DOHH2 (cell line): ENCODE results near the gene CCNB1.
"Not testable (repeated sequence)": the region's sequence is repeated elsewhere in the genome, so short reads cannot be mapped to it uniquely, and the experiment has no call there.

Source experiments
- H3F3A ChIP-seq: fragments of 200-600 bp; sonication (generic), shearing (Covaris generic); 2 replicates; pipeline ENCODE4 v1.6.0; 2016; ENCODE audit warnings: antibody characterized with exemption, mild to moderate bottlenecking; ENCODE audit not compliant: control insufficient read depth, insufficient read depth
- H3K27ac ChIP-seq: fragments of 200-600 bp; sonication (generic); 2 replicates; pipeline ENCODE4 v1.5.1; 2014; ENCODE audit warnings: low read depth, mild to moderate bottlenecking, low read length, moderate library complexity
- H3K27me3 ChIP-seq: fragments of 200-600 bp; sonication (generic); 2 replicates; pipeline ENCODE4 v1.6.1; 2014; ENCODE audit warnings: mild to moderate bottlenecking, low read length, mixed read lengths; ENCODE audit not compliant: control insufficient read depth
- H3K36me3 ChIP-seq: fragments of 200-600 bp; sonication (generic); 2 replicates; pipeline ENCODE4 v1.6.1; 2014; ENCODE audit warnings: mild to moderate bottlenecking, low read length, moderate library complexity, mixed read lengths; ENCODE audit not compliant: control insufficient read depth
- H3K4me1 ChIP-seq: fragments of 200-600 bp; sonication (generic); 2 replicates; pipeline ENCODE4 v1.6.1; 2014; ENCODE audit warnings: mild to moderate bottlenecking, low read length, mixed read lengths; ENCODE audit not compliant: control insufficient read depth
- H3K4me2 ChIP-seq: fragments of 200-600 bp; sonication (generic); 2 replicates; pipeline ENCODE4 v1.6.0; 2014; ENCODE audit warnings: mild to moderate bottlenecking, low read length, moderate library complexity
- H3K4me3 ChIP-seq: fragments of 200-600 bp; sonication (generic); 2 replicates; pipeline ENCODE4 v1.5.1; 2014; ENCODE audit warnings: mild to moderate bottlenecking, low read length, mixed read lengths
- H3K79me2 ChIP-seq: fragments of 200-600 bp; sonication (generic); 2 replicates; pipeline ENCODE4 v1.6.1; 2014; ENCODE audit warnings: mild to moderate bottlenecking, low read length, mixed read lengths; ENCODE audit not compliant: control insufficient read depth
- H3K9me2 ChIP-seq: fragments of 200-600 bp; sonication (generic); replicated peaks from 2 replicates; pipeline ENCODE4 v1.6.1; 2014; ENCODE audit warnings: mild to moderate bottlenecking, low read length, mixed read lengths; ENCODE audit not compliant: control insufficient read depth
- H3K9me3 ChIP-seq: fragments of 200-600 bp; sonication (generic); 2 replicates; pipeline ENCODE4 v1.6.1; 2014; ENCODE audit warnings: antibody characterized with exemption, low read length, mixed read lengths; ENCODE audit not compliant: control insufficient read depth, insufficient read depth
- H4K20me1 ChIP-seq: fragments of 200-600 bp; sonication (generic); 2 replicates; pipeline ENCODE4 v1.6.0; 2014; ENCODE audit warnings: low read depth, mild to moderate bottlenecking, antibody characterized with exemption, low read length, moderate library complexity; ENCODE audit not compliant: control insufficient read depth, insufficient read depth
- EZH2phosphoT487 ChIP-seq: fragments of 200-600 bp; sonication (generic); IDR thresholded peaks from 2 replicates; pipeline ENCODE4 v1.6.1; 2017; ENCODE audit warnings: borderline replicate concordance, mild to moderate bottlenecking, antibody characterized with exemption, low read length, moderate library complexity, mixed read lengths
- TF ChIP-seq, protein P1 (sequence below): fragments of 200-600 bp; sonication (generic); IDR thresholded peaks from one replicate; pipeline ENCODE4 v1.5.1; 2014; ENCODE audit warnings: antibody characterized with exemption, mild to moderate bottlenecking, low read depth, low read length; ENCODE audit not compliant: poor library complexity, severe bottlenecking

The CCNB1 gene

DNA sequence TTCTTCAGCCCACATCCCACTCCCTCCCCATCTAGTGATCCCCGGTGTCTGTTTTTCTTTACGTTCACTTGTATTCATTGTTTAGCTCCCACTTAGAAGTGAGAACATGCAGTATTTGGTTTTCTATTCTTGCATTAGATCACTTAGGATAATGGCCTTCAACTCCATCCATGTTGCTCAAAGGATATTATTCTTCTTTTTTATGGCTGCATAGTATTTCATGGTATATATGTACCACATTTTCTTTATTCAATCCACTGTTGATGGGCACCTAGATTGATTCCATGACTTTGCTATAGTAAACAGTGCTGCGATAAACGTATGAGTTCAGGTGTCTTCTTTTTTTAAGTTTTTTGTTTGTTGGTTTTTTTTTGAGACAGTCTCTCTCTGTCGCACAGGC is 29.1 kb upstream of the CCNB1 start:
- H3K27ac ChIP-seq = peak overlapping the region; percentile 95; the same call in 1 of the 2 replicates
- H3K79me2 ChIP-seq = peaks cover 10% of the 10 kb centered on the region; the same call in 1 of the 2 replicates
- peaks cover 40% of the 10 kb centered on the region for H3F3A ChIP-seq
- TF ChIP-seq EZH2phosphoT487 = no peak
- TF ChIP-seq, protein P1, sequence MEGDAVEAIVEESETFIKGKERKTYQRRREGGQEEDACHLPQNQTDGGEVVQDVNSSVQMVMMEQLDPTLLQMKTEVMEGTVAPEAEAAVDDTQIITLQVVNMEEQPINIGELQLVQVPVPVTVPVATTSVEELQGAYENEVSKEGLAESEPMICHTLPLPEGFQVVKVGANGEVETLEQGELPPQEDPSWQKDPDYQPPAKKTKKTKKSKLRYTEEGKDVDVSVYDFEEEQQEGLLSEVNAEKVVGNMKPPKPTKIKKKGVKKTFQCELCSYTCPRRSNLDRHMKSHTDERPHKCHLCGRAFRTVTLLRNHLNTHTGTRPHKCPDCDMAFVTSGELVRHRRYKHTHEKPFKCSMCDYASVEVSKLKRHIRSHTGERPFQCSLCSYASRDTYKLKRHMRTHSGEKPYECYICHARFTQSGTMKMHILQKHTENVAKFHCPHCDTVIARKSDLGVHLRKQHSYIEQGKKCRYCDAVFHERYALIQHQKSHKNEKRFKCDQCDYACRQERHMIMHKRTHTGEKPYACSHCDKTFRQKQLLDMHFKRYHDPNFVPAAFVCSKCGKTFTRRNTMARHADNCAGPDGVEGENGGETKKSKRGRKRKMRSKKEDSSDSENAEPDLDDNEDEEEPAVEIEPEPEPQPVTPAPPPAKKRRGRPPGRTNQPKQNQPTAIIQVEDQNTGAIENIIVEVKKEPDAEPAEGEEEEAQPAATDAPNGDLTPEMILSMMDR = no peak
- peaks cover 8% of the 10 kb centered on the region for H3K9me3 ChIP-seq
- H3K27me3 ChIP-seq = no peaks in the 10 kb centered on the region
- H3K4me3 ChIP-seq = no peak overlapping the region
- no peak overlapping the region for H3K4me2 ChIP-seq
- no peaks in the 10 kb centered on the region for H3K9me2 ChIP-seq
- peaks cover 16% of the 10 kb centered on the region for H3K36me3 ChIP-seq
- H3K4me1 ChIP-seq = peaks cover 63% of the 10 kb centered on the region
- H4K20me1 ChIP-seq = no peaks in the 10 kb centered on the region

DNA sequence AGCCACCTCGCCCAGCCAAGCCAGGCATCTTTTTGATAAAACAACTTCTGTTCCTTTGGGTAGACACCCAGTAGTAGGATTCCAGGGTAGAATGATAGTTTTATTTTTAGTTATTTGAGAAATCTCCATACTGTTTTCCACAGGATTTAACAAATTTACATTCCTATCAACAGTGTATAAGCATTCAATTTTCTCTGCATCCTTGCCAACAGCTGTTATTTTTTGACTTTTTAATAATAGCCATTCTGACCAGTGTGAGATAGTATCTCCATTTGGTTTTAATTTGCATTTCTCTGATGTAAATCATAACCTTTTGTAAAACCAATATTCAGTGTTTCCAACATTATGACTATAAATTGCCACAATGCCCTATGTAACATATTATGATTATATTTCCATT is 28.2 kb upstream of the CCNB1 start:
- Histone ChIP-seq H3K36me3 (peaks cover 9% of the 10 kb centered on the region), H3K27ac (no peak overlapping the region), H3K9me3 (peaks cover 8% of the 10 kb centered on the region), H3F3A (peaks cover 31% of the 10 kb centered on the region), H3K4me2 (peak overlapping the region; percentile 21), H3K4me1 (peaks cover 55% of the 10 kb centered on the region), H4K20me1 (no peaks in the 10 kb centered on the region), H3K4me3 (no peak overlapping the region), H3K27me3 (no peaks in the 10 kb centered on the region), H3K9me2 (no peaks in the 10 kb centered on the region), H3K79me2 (peaks cover 10% of the 10 kb centered on the region; the same call in 1 of the 2 replicates)
- no peak for TF ChIP-seq EZH2phosphoT487
- TF ChIP-seq, protein P1 = no peak

- H3K9me3 ChIP-seq, H3K9me2 ChIP-seq, H3K36me3 ChIP-seq, H3K79me2 ChIP-seq, H4K20me1 ChIP-seq, H3K27ac ChIP-seq, H3K27me3 ChIP-seq, H3K4me3 ChIP-seq, H3K4me2 ChIP-seq: not testable (repeated sequence)
- peaks cover 40% of the 10 kb centered on the region for H3K4me1 ChIP-seq
- peaks cover 25% of the 10 kb centered on the region for H3F3A ChIP-seq
Observed at GRCh38 chr5:69140239-69140638, 26.7 kb upstream of the CCNB1 start.

DNA sequence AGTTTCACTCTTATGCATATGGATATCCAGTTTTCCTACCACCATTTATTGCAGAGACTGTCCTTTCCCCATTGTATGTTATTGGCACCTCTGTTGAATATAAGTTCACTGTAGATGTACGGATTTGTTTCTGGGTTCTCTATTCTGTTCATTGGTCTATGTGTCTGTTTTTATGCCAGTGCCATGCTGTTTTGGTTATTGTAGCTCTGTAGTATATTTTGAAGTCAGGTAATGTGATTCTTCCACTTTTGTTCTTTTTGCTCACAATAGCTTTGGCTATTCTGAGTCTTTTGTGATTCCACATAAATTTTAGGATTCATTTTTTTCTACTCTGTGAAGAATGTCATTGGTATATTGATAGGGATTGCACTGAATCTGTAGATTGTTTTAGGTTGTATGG is 26.1 kb upstream of the CCNB1 start:
- no peak overlapping the region for H3K4me3 ChIP-seq
- peaks cover 3% of the 10 kb centered on the region; the same call in 1 of the 2 replicates for H3K79me2 ChIP-seq
- peaks cover 19% of the 10 kb centered on the region for H3F3A ChIP-seq
- H3K9me3 ChIP-seq = peaks cover 8% of the 10 kb centered on the region
- no peak for TF ChIP-seq EZH2phosphoT487
- TF ChIP-seq, protein P1 = no peak
- H3K36me3 ChIP-seq = no peaks in the 10 kb centered on the region
- H3K4me1 ChIP-seq = peaks cover 34% of the 10 kb centered on the region
- no peaks in the 10 kb centered on the region for H3K9me2 ChIP-seq
- H3K27ac ChIP-seq = no peak overlapping the region
- no peak overlapping the region for H3K4me2 ChIP-seq
- no peaks in the 10 kb centered on the region for H3K27me3 ChIP-seq
- H4K20me1 ChIP-seq = no peaks in the 10 kb centered on the region

GRCh38 chr5:69148576-69148975 is 18.4 kb upstream of the CCNB1 start:
- H3K4me2 ChIP-seq, H3K27me3 ChIP-seq, H3K9me2 ChIP-seq, H4K20me1 ChIP-seq, H3K4me1 ChIP-seq, H3K79me2 ChIP-seq, H3K27ac ChIP-seq, H3F3A ChIP-seq, H3K9me3 ChIP-seq, H3K36me3 ChIP-seq, H3K4me3 ChIP-seq: not testable (repeated sequence)
